ENCODE results near the gene PRKCB. TPM values are rescaled to one million over a fixed set of nuclear protein-coding genes. Genes with fewer than 3 reads are reported as not detected.

PRKCB gene
- total RNA-seq, 2 donors from 2014 or later = 72.1 to 77.0 TPM

- no peaks in the 10 kb centered on the region for H3K9me3 Mint-ChIP-seq
- peaks cover 2 to 4% of the 10 kb centered on the region in 2 donors for H3K36me3 Mint-ChIP-seq (ENCODE audit: insufficient read depth in 2 of 2)
- no peaks in the 10 kb centered on the region for H3K27me3 Mint-ChIP-seq (ENCODE audit: low read depth)
- H3K27ac Mint-ChIP-seq = no peak overlapping the region
- DNase-seq (no peak), ATAC-seq (replicated peaks in 1 of 2) (no peak)
- peaks cover 14% of the 10 kb centered on the region for H3K4me1 Mint-ChIP-seq (ENCODE audit: low read depth)
- H3K4me3 Mint-ChIP-seq = no peak overlapping the region
These were observed 297.0 kb downstream of the PRKCB start for GRCh38 chr16:24132797-24133155.

GRCh38 chr16:24135624-24136565 lies 300.1 kb downstream of the PRKCB start:
- Mint-ChIP-seq H3K27me3 (ENCODE audit: low read depth) (no peaks in the 10 kb centered on the region), H3K4me1 (ENCODE audit: low read depth) (peaks cover 41% of the 10 kb centered on the region), H3K4me3 (no peak overlapping the region), H3K36me3 (ENCODE audit: insufficient read depth in 2 of 2) (peaks cover 2 to 3% of the 10 kb centered on the region in 2 donors), H3K27ac (peak overlapping the region; percentile 31), H3K9me3 (no peaks in the 10 kb centered on the region)
- DNase-seq (no peak), ATAC-seq (replicated peaks in 1 of 2) (no peak)

- H3K27me3 Mint-ChIP-seq (ENCODE audit: low read depth) = no peaks in the 10 kb centered on the region
- no peak for ATAC-seq (replicated peaks in 1 of 2)
- H3K9me3 Mint-ChIP-seq = no peaks in the 10 kb centered on the region
- peaks cover 28% of the 10 kb centered on the region for H3K4me1 Mint-ChIP-seq (ENCODE audit: low read depth)
- DNase-seq = no peak
- no peak overlapping the region for H3K4me3 Mint-ChIP-seq
- no peak overlapping the region for H3K27ac Mint-ChIP-seq
- peaks cover 2% of the 10 kb centered on the region in 2 donors for H3K36me3 Mint-ChIP-seq (ENCODE audit: insufficient read depth in 2 of 2)
These were observed 302.2 kb downstream of the PRKCB start for GRCh38 chr16:24138024-24138423.

GRCh38 chr16:24138575-24138974 lies 302.8 kb downstream of the PRKCB start:
- H3K36me3 Mint-ChIP-seq (ENCODE audit: insufficient read depth in 2 of 2) = no peaks in the 10 kb centered on the region
- ATAC-seq (replicated peaks in 1 of 2) (no peak), DNase-seq (no peak)
- H3K4me3 Mint-ChIP-seq = no peak overlapping the region
- no peaks in the 10 kb centered on the region for H3K9me3 Mint-ChIP-seq
- no peaks in the 10 kb centered on the region for H3K27me3 Mint-ChIP-seq (ENCODE audit: low read depth)
- peaks cover 28% of the 10 kb centered on the region for H3K4me1 Mint-ChIP-seq (ENCODE audit: low read depth)
- peak overlapping the region; percentile 34 for H3K27ac Mint-ChIP-seq

- Mint-ChIP-seq H3K4me1 (ENCODE audit: low read depth) (peaks cover 28% of the 10 kb centered on the region), H3K4me3 (peak overlapping the region in 1 of 2 donors; percentile 0), H3K36me3 (ENCODE audit: insufficient read depth in 2 of 2) (peaks cover 0 to 3% of the 10 kb centered on the region in 2 donors), H3K9me3 (no peaks in the 10 kb centered on the region), H3K27me3 (ENCODE audit: low read depth) (no peaks in the 10 kb centered on the region), H3K27ac (peak overlapping the region; percentile 0)
- DNase-seq (peak; percentile 27 to 30), ATAC-seq (replicated peaks in 1 of 2) (peak; percentile 97 to 100)
These were observed 303.5 kb downstream of the PRKCB start for GRCh38 chr16:24139282-24139681.

- H3K4me1 Mint-ChIP-seq (ENCODE audit: low read depth) = peaks cover 28% of the 10 kb centered on the region
- H3K9me3 Mint-ChIP-seq = no peaks in the 10 kb centered on the region
- ATAC-seq (replicated peaks in 1 of 2) = no peak
- DNase-seq = no peak
- H3K27ac Mint-ChIP-seq = no peak overlapping the region
- H3K27me3 Mint-ChIP-seq (ENCODE audit: low read depth) = no peaks in the 10 kb centered on the region
- H3K36me3 Mint-ChIP-seq (ENCODE audit: insufficient read depth in 2 of 2) = peaks cover 2 to 10% of the 10 kb centered on the region in 2 donors
- no peak overlapping the region for H3K4me3 Mint-ChIP-seq
These were observed 304.9 kb downstream of the PRKCB start for GRCh38 chr16:24140730-24141129.

- peaks cover 28% of the 10 kb centered on the region for H3K4me1 Mint-ChIP-seq (ENCODE audit: low read depth)
- H3K4me3 Mint-ChIP-seq = no peak overlapping the region
- no peaks in the 10 kb centered on the region for H3K9me3 Mint-ChIP-seq
- ATAC-seq (replicated peaks in 1 of 2) (no peak), DNase-seq (no peak)
- H3K27me3 Mint-ChIP-seq (ENCODE audit: low read depth) = no peaks in the 10 kb centered on the region
- peaks cover 3 to 10% of the 10 kb centered on the region in 2 donors for H3K36me3 Mint-ChIP-seq (ENCODE audit: insufficient read depth in 2 of 2)
- H3K27ac Mint-ChIP-seq = no peak overlapping the region
These were observed 305.7 kb downstream of the PRKCB start for GRCh38 chr16:24141466-24141865.

- peaks cover 28% of the 10 kb centered on the region for H3K4me1 Mint-ChIP-seq (ENCODE audit: low read depth)
- no peak for DNase-seq
- no peak overlapping the region for H3K27ac Mint-ChIP-seq
- H3K27me3 Mint-ChIP-seq (ENCODE audit: low read depth) = no peaks in the 10 kb centered on the region
- H3K9me3 Mint-ChIP-seq = no peaks in the 10 kb centered on the region
- no peak overlapping the region for H3K4me3 Mint-ChIP-seq
- peaks cover 3 to 10% of the 10 kb centered on the region in 2 donors for H3K36me3 Mint-ChIP-seq (ENCODE audit: insufficient read depth in 2 of 2)
- no peak for ATAC-seq (replicated peaks in 1 of 2)
These were observed 306.1 kb downstream of the PRKCB start for GRCh38 chr16:24141917-24142316.

GRCh38 chr16:24145927-24146326 lies 310.1 kb downstream of the PRKCB start:
- H3K4me3 Mint-ChIP-seq = no peak overlapping the region
- DNase-seq (no peak), ATAC-seq (replicated peaks in 1 of 2) (no peak)
- no peaks in the 10 kb centered on the region for H3K27me3 Mint-ChIP-seq (ENCODE audit: low read depth)
- H3K36me3 Mint-ChIP-seq (ENCODE audit: insufficient read depth in 2 of 2) = peaks cover 3 to 12% of the 10 kb centered on the region in 2 donors
- peaks cover 19% of the 10 kb centered on the region for H3K4me1 Mint-ChIP-seq (ENCODE audit: low read depth)
- no peak overlapping the region for H3K27ac Mint-ChIP-seq
- H3K9me3 Mint-ChIP-seq = no peaks in the 10 kb centered on the region

- Mint-ChIP-seq H3K9me3 (peaks cover 3 to 4% of the 10 kb centered on the region in 2 donors), H3K27me3 (ENCODE audit: low read depth) (no peaks in the 10 kb centered on the region), H3K27ac (no peak overlapping the region), H3K36me3 (ENCODE audit: insufficient read depth in 2 of 2) (peaks cover 7 to 15% of the 10 kb centered on the region in 2 donors), H3K4me3 (no peak overlapping the region), H3K4me1 (ENCODE audit: low read depth) (peaks cover 25% of the 10 kb centered on the region)
- no peak for DNase-seq
- ATAC-seq (replicated peaks in 1 of 2) = no peak
These were observed 310.7 kb downstream of the PRKCB start for GRCh38 chr16:24146518-24146917.

GRCh38 chr16:24149102-24149501 lies 313.3 kb downstream of the PRKCB start:
- Mint-ChIP-seq H3K36me3 (ENCODE audit: insufficient read depth in 2 of 2) (peaks cover 9 to 16% of the 10 kb centered on the region in 2 donors), H3K9me3 (peaks cover 5 to 6% of the 10 kb centered on the region in 2 donors), H3K4me3 (peak overlapping the region in 1 of 2 donors; percentile 1), H3K4me1 (ENCODE audit: low read depth) (peaks cover 36% of the 10 kb centered on the region), H3K27me3 (ENCODE audit: low read depth) (no peaks in the 10 kb centered on the region), H3K27ac (peak overlapping the region; percentile 31)
- no peak for DNase-seq
- ATAC-seq (replicated peaks in 1 of 2) = no peak

- DNase-seq = no peak
- no peak for ATAC-seq (replicated peaks in 1 of 2)
- Mint-ChIP-seq H3K9me3 (peaks cover 5 to 6% of the 10 kb centered on the region in 2 donors), H3K27me3 (ENCODE audit: low read depth) (no peaks in the 10 kb centered on the region), H3K36me3 (ENCODE audit: insufficient read depth in 2 of 2) (peaks cover 9 to 10% of the 10 kb centered on the region in 2 donors), H3K4me3 (no peak overlapping the region), H3K4me1 (ENCODE audit: low read depth) (peaks cover 36% of the 10 kb centered on the region), H3K27ac (no peak overlapping the region)
These were observed 314.5 kb downstream of the PRKCB start for GRCh38 chr16:24150282-24150681.

GRCh38 chr16:24151482-24151939 lies 315.7 kb downstream of the PRKCB start:
- DNase-seq = peak in 1 of 2 donors; percentile 5
- peaks cover 11 to 16% of the 10 kb centered on the region in 2 donors for H3K36me3 Mint-ChIP-seq (ENCODE audit: insufficient read depth in 2 of 2)

More at GRCh38 chr16:24151482-24151939, 315.7 kb downstream of the PRKCB start:
- Mint-ChIP-seq H3K9me3 (peaks cover 5 to 6% of the 10 kb centered on the region in 2 donors), H3K4me3 (peak overlapping the region; percentile 36 to 59), H3K27ac (peak overlapping the region; percentile 29), H3K27me3 (ENCODE audit: low read depth) (no peaks in the 10 kb centered on the region), H3K4me1 (ENCODE audit: low read depth) (peaks cover 40% of the 10 kb centered on the region)
- peak; percentile 44 to 72 for ATAC-seq (replicated peaks in 1 of 2)

All from activated T-cell treated with anti-CD3 and anti-CD28 coated beads, Interleukin-2, amount 50 U/mL, for 72 hours (primary cell).